NCI-H82 (cell line): ENCODE data around the gene PIMREG.

ENCODE experiments used
- DNase-seq: peaks from one replicate; lab custom pipeline; 2025; lab: John Stamatoyannopoulos, UW

Gene PIMREG

GRCh38 chr17:6437956-6438355 is 6.3 kb upstream of the PIMREG start:
- DNase-seq = no peak

GRCh38 chr17:6439951-6440350 is 4.3 kb upstream of the PIMREG start:
- no peak for DNase-seq

GRCh38 chr17:6442775-6443174 is 1.5 kb upstream of the PIMREG start:
- no peak for DNase-seq

- DNase-seq = no peak
These were observed 498 bp downstream of the PIMREG start for GRCh38 chr17:6444571-6445335.

DNA sequence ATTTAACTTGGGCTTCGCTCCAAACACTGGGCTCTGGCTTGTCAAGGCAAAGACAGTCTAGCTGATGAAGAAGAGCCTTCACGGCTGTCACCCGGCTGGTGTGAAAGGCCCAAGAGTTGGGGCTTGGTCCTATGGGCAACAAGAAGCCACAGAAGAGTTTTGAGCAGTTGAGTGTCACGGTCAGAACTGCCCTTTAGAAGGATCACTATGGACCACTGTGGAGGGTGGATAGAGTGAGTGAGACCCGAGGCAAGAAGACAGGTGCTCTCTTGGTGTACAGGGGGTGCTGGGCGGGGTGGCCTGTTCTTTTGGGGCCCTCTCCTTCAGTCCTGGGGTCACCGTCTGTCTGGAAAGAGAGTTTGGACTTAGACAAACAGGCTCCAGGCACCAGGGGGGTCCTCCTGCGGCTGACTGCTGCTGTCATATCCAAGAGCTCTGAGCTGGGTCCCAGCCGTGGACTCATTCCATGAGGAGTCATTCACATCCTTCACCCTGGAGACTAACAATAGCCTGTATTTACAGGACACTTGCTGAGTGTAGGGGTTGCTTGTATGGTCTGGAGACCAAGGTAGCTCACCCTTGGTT is 2.4 kb downstream of the PIMREG start:
- no peak for DNase-seq

GRCh38 chr17:6448473-6448872 is 4.2 kb downstream of the PIMREG start:
- no peak for DNase-seq

- no peak for DNase-seq
These were observed 5.1 kb downstream of the PIMREG start for GRCh38 chr17:6449307-6449706.

DNA sequence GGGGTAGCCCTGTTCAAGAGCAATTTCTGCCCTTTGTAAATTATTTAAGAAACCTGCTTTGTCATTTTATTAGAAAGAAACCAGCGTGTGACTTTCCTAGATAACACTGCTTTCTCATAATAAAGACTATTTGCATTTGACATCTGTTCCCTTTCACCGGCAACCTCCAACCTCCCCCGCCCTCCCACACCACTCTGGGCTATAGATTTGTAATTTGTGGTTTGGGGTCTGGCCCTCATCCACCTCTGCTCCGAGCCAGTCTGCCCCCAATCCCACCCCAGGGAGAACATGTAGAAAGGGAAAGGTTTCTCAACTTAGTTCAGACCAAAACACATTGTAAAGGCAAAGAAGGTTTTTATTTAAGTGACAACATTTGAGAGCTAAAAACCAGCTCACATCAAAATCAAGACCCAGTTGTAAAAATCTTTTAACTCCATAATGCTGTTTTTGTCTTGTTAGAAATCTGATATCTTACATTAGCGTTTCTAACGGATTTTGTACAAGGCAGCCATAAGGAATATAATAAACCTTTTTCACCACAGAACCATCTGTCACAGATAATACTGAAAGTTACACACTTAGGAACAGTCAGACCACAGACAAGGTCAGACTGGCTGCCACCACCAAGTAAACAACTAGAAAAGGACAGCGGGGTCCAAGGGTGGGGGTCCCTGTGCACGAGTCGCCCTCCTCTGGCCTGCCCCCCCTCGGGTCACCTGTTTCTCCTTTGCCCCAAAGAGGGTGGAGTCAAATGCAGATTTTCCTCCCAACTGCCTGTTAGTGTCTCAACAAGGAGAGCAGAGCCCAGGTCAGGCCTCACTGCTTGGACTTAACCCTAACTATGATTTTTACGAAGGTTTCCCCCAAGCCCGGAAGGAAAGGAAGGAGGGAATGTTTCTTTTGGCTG is 6.9 kb downstream of the PIMREG start:
- peak; percentile 50 for DNase-seq

DNA sequence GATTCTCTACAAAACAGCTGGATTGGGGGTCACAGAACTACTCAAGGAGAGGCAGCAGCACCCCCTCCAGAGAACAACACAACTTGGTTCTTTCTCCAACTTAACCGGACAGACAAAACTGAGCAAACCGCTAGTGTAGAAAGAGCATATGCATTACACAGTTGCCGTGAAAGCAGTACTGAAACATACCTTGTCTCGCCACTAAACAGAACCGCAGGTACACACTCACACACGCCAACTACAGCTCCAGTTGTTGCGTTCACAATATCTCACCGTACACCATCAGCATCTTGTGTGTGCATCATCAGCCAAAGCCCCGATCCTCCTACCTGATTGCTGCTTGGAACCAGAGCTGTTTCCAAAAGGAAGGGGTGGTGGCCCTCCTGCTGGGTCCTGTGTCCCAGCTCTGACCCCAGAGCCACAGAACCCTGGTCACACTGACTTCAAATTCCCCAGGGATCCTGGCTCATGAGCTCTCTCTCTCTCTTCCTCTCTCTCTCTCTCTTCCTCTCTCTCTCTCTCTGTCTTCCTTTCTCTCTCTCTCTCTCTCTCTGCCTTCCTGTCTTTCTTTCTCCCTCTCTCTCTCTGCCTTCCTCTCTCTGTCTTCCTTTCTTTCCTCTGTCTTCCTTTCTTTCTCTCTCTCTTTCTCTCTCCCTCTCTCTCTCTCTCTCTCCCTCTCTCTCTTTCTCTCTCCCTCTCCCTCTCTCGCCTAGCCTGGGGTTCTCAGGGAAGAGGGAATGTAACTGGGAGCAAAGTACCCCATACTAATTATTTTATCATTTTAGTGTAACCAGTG is 8.4 kb downstream of the PIMREG start:
- DNase-seq = no peak

- DNase-seq = no peak
These were observed 9.2 kb downstream of the PIMREG start for GRCh38 chr17:6453279-6454024.

- DNase-seq = no peak
These were observed 10.5 kb downstream of the PIMREG start for GRCh38 chr17:6454495-6455320.

DNA sequence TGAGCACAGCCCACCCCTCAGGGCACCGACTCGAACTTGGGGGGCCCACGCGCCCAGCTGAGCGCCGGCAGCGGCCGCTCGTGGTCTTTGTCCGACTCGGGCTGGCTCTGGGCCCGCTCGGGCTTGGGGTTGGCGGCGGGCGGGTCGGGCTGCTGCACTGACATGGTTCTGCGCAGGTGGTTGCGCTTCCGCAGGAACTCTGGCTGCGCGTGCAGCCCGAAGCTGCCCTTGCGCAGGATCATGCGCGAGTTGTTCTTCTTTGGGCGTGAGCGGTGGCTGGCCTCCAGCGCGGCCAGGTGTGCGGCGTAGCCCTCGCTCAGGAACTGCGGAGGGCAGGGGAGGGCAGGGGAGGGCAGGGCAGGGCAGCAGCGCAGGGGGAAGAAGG is 11.1 kb downstream of the PIMREG start:
- DNase-seq = no peak

GRCh38 chr17:6456321-6456720 is 12.1 kb downstream of the PIMREG start:
- DNase-seq = no peak

- no peak for DNase-seq
These were observed 12.8 kb downstream of the PIMREG start for GRCh38 chr17:6456914-6457687.

DNA sequence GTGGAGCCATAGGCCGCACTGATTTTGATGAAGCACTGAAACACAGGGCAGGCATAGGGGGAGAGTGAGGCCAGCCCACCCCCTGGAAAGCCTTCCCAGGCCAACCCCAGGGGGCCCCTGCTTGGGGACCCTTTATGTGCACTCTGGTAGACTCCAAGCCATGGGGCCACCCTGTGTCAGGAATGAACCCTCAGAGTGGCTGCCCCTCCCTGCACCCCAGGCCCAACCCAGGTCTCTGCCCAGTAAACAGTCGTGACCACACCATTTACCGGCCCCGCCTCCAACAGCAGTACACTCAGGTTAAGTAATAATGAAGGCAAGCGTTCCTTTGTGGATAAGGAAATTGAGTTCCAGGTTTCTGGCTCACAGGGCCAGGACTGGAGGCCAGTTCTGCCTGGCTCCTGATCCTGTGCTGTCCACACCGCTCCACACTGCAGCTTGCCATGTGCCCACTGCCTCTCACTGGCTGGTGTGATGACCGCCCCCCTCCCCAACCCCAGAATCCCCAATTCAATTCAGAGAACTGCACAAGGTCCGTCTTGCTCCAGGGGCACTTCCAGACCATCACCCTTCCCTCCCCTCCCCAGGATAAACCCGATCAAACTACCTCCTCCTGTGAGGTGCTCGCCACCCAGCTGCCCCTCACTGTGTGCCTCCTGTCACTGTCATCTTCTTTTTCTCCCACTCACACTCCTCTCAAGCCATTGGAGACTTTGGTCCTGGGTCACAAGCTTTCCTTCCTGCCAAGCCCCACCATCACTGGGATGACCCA is 13.6 kb downstream of the PIMREG start:
- DNase-seq = no peak

GRCh38 chr17:6458460-6458950 is 14.2 kb downstream of the PIMREG start:
- no peak for DNase-seq

GRCh38 chr17:6460531-6461161 is 16.4 kb downstream of the PIMREG start:
- DNase-seq = no peak

DNA sequence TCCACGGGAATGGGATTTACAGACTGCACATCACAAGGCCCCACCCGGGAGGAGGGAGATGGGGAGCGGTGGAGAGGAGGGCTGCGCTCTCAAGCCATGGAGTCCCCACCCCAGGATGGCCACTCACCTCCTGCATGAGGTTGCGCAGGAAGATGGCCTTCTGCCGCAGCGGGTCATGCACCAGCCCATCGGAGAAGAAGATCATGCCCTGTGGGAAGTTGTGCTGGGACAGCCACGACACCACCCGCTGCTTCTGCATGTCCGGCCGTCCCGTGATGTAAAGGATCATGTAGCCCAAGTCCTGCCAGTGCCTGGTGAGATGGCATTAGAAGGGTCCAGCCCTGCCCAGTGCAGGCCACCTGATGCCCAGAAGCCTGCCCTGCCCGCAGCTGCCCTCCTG is 17.0 kb downstream of the PIMREG start:
- no peak for DNase-seq
